GM23248 (cell line): ENCODE data around the gene SSNA1.

Experiments
- EZH2 ChIP-seq: fragments of 200-600 bp; sonication (generic); IDR thresholded peaks from 2 replicates; pipeline ENCODE4 v1.6.1; 2018; ENCODE audit warnings: antibody characterized with exemption, mild to moderate bottlenecking; ENCODE audit not compliant: insufficient read depth, poor library complexity, severe bottlenecking
- EZH2phosphoT487 ChIP-seq: fragments of 200-600 bp; sonication (generic); IDR thresholded peaks from 2 replicates; pipeline ENCODE4 v1.6.1; 2018; ENCODE audit warnings: antibody characterized with exemption, moderate library complexity, mild to moderate bottlenecking, low read depth; ENCODE audit not compliant: insufficient read depth

- no peak for TF ChIP-seq EZH2
- no peak for TF ChIP-seq EZH2phosphoT487
Observed at GRCh38 chr9:137179761-137180160, 8.7 kb upstream of the SSNA1 start.
